GM10266 (cell line): ENCODE results near the gene UROS.

Experiments used
- DNase-seq: peaks from one replicate; pipeline ENCODE4 v3.0.0; 2012; ENCODE audit errors: extremely low spot score
- CTCF ChIP-seq: IDR thresholded peaks from 2 replicates; pipeline ENCODE4 v1.5.1; 2012; ENCODE audit warnings: mild to moderate bottlenecking, low read depth; ENCODE audit not compliant: control insufficient read depth, insufficient read depth; ENCODE audit errors: missing control alignments

UROS gene

DNA sequence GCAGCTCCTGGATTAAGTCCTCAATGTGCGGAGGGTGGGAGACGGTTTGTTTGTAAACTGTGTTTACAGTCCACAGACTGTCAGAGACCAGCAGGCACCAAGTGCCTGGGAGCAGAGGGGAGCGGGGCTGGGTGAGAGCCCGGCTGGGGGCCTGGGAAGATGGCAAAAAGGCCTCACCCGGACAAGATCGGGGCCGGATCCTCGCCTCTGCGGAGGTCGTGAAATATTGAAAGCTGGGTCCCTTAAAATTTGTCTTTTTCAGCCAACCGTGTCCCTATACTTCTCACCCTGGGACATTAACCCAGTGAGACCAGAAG, 50.2 kb downstream of the UROS start:
- no peak for TF ChIP-seq CTCF
- no peak for DNase-seq

DNA sequence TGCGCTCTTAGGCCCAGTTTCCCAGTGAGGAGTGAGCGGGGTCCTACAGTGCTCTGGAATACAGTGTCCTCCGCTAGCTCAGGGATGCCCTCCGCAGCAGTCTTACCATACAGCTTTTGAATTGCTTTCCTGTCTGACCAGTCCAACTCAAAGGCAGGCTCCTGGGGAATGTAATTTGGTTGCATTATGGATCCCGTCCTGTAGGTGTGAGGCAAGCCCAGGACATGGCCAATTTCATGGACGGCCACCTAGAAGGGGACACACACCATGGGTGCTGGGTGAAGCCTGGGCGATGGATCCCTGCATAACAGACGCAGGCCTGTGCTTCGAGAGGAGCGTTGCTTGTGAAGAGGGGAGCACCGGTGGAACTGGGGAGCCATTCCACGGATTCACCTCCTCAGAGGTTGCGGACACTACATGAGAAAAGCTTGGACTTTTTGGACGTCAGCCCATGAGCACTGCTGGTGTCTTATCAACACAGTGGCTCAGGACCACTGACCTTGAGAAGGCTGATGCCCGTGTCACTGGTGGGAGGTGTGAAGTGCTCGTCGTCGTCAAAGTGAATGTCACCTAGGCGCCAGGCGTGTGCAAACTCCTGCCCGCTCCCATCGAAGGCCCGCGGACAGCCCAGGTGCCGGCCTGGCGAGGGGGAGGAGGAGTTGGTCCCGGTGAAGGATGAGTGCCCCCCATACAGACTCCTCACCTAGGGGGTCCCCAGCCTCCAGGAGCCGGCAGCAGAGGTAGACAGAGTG, 50.8 kb downstream of the UROS start:
- DNase-seq: no peak
- no peak for TF ChIP-seq CTCF

GRCh38 chr10:125770844-125771243, 52.2 kb downstream of the UROS start:
- no peak for DNase-seq
- no peak for TF ChIP-seq CTCF

DNA sequence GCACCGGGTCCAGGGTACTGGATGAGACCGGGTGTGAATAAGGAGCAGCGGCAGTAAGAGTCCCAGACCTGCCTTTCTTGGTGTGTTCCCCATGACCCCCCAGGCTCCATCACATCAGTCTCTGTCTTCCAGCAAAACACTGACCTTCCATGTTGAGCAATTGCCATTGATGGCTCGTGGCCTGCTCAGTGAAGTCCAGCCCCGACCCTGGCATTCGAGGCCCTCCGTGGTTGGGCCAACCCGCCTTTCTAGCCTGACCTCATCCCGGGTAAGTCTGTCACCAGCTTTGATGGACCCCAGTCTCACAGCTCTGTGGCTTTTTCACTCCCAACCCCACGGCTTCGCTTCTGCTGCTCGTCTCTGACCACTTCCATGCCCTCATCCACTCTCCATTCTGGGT, 53.9 kb downstream of the UROS start:
- DNase-seq: no peak
- TF ChIP-seq CTCF: no peak

DNA sequence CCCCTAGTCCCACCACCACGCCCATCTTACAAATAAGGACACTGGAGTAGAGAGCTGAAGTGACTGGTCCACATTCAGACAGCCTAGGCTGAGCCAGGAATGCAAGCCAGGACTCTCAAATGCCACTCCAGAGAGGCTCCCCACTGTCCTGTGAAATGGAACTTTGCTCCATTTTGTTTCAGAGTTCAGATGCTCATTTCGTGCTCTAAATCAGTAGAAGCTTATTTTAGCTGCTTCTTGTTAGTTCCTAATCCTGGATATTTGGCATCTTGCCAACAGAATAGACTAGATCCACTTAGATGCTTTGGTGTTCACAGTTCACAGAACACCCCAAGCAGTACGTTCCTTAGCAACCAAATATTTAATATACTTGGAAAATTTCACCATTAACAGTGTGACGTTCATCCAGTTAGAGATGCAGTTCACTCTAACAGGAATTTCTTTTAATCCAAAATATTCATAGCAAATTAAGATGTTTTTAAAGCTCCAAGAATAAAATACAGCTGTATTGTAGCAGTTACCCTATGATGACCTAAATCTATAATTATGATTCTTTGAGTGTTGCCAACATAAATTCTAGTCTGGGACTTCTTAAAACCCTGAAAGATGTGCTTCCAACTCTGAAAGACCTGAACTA, 54.7 kb downstream of the UROS start:
- TF ChIP-seq CTCF: no peak
- no peak for DNase-seq

- DNase-seq: no peak
- TF ChIP-seq CTCF: no peak
Observed at GRCh38 chr10:125766511-125766910, 56.5 kb downstream of the UROS start.

- DNase-seq: no peak
- no peak for TF ChIP-seq CTCF
Observed at GRCh38 chr10:125765835-125766234, 57.2 kb downstream of the UROS start.
